IMR-90 (cell line): ENCODE results near the gene TMEM218. TPM values are rescaled to one million over a fixed set of nuclear protein-coding genes. Genes with fewer than 3 reads are reported as not detected.

ENCODE experiments used
- ATAC-seq: fragments of 200-7000 bp; cut with Tn5 transposase; 2 replicates; pipeline ENCODE4 v1.9.1; 2020; ENCODE audit warnings: low read depth, mild to moderate bottlenecking, moderate library complexity
- BruUV-seq: library from RNA; stranded (reverse); fragments of 400-500 nt; replicated peaks from 2 replicates; lab custom pipeline; 2021; lab: Mats Ljungman, UMichigan
- CTCF ChIA-PET: fragments of 300-600 bp; formaldehyde crosslinking; extraction: SDS; loops from one replicate; lab custom pipeline; 2021; ENCODE audit warnings: antibody characterized with exemption; lab: Yijun Ruan, JAX
- POLR2A ChIA-PET: fragments of 300-600 bp; sonication (Branson Sonifier 250); formaldehyde crosslinking; loops from one replicate; lab custom pipeline; 2022; ENCODE audit warnings: antibody characterized with exemption; ENCODE audit not compliant: unreplicated experiment; lab: Charles Lee
- DNase-seq: peaks from one replicate; pipeline ENCODE4 v3.0.0; 2013
- H2AFZ ChIP-seq: replicated peaks from 2 replicates; pipeline ENCODE3; 2013; ENCODE audit warnings: low read length, mild to moderate bottlenecking; ENCODE audit not compliant: poor library complexity
- H2AK5ac ChIP-seq: 2 replicates; pipeline ENCODE4 v1.6.1; 2013; ENCODE audit warnings: low read depth, low read length, inconsistent platforms
- H2AK9ac ChIP-seq: replicated peaks from 2 replicates; pipeline ENCODE3; 2013; ENCODE audit warnings: mild to moderate bottlenecking, low read depth, low read length, moderate library complexity; ENCODE audit not compliant: poor library complexity
- H2BK120ac ChIP-seq: 2 replicates; pipeline ENCODE4 v1.6.1; 2013; ENCODE audit warnings: low read depth, low read length, inconsistent platforms
- H2BK15ac ChIP-seq: 3 replicates; pipeline ENCODE4 v1.6.1; 2013; ENCODE audit warnings: low read depth, low read length, inconsistent platforms
- H2BK20ac ChIP-seq: 2 replicates; pipeline ENCODE4 v1.6.1; 2013; ENCODE audit warnings: low read depth, mild to moderate bottlenecking, inconsistent platforms, low read length, moderate library complexity
- H2BK5ac ChIP-seq: 2 replicates; pipeline ENCODE4 v1.6.1; 2013; ENCODE audit warnings: mild to moderate bottlenecking, low read depth, low read length, inconsistent platforms; ENCODE audit not compliant: poor library complexity, severe bottlenecking
- H3K14ac ChIP-seq: replicated peaks from 2 replicates; pipeline ENCODE4 v1.6.1; 2013; ENCODE audit warnings: low read depth, low read length, inconsistent platforms
- H3K18ac ChIP-seq: 2 replicates; pipeline ENCODE4 v1.6.1; 2013; ENCODE audit warnings: low read depth, low read length, control low read depth
- H3K23ac ChIP-seq: 2 replicates; pipeline ENCODE4 v1.6.1; 2013; ENCODE audit warnings: low read depth, low read length, inconsistent platforms
- H3K27ac ChIP-seq: 2 replicates; pipeline ENCODE4 v1.5.1; 2013; ENCODE audit warnings: mild to moderate bottlenecking, control low read depth, low read length; ENCODE audit not compliant: insufficient read depth
- H3K27me3 ChIP-seq: 2 replicates; pipeline ENCODE4 v1.6.1; 2013; ENCODE audit warnings: low read length; ENCODE audit not compliant: control insufficient read depth, insufficient read depth
- H3K36me3 ChIP-seq: 2 replicates; pipeline ENCODE4 v1.6.1; 2013; ENCODE audit warnings: low read length, mixed read lengths; ENCODE audit not compliant: control insufficient read depth, insufficient read depth
- H3K4ac ChIP-seq: 2 replicates; pipeline ENCODE4 v1.6.1; 2013; ENCODE audit warnings: low read depth, low read length, inconsistent platforms
- H3K4me1 ChIP-seq: 2 replicates; pipeline ENCODE4 v1.6.1; 2013; ENCODE audit warnings: low read length, mixed read lengths; ENCODE audit not compliant: control insufficient read depth, insufficient read depth
- H3K4me2 ChIP-seq: 2 replicates; pipeline ENCODE4 v1.6.1; 2013; ENCODE audit warnings: low read depth, mild to moderate bottlenecking, control low read depth, low read length, moderate library complexity
- H3K4me3 ChIP-seq: 2 replicates; pipeline ENCODE4 v1.5.1; 2013; ENCODE audit warnings: low read depth, mild to moderate bottlenecking, control low read depth, low read length, moderate library complexity; ENCODE audit not compliant: insufficient read depth
- H3K56ac ChIP-seq: 2 replicates; pipeline ENCODE4 v1.6.1; 2013; ENCODE audit warnings: low read length, inconsistent platforms; ENCODE audit not compliant: insufficient read depth; ENCODE audit errors: extremely low read depth
- H3K79me1 ChIP-seq, 2 experiments: 2 replicates each; pipeline ENCODE4 v1.6.1; 2013; ENCODE audit warnings: low read length in 2 of 2, inconsistent platforms in 1 of 2, low read depth in 1 of 2
- H3K9ac ChIP-seq: 2 replicates; pipeline ENCODE4 v1.6.1; 2013; ENCODE audit warnings: low read depth, low read length, control low read depth
- H3K9me1 ChIP-seq: 2 replicates; pipeline ENCODE4 v1.6.1; 2013; ENCODE audit warnings: low read length, inconsistent platforms; ENCODE audit not compliant: insufficient read depth
- H3K9me3 ChIP-seq: 2 replicates; pipeline ENCODE4 v1.6.1; 2013; ENCODE audit warnings: low read length; ENCODE audit not compliant: control insufficient read depth, insufficient read depth
- H4K20me1 ChIP-seq: 2 replicates; pipeline ENCODE4 v1.6.1; 2013; ENCODE audit warnings: low read length, inconsistent platforms; ENCODE audit not compliant: insufficient read depth
- H4K5ac ChIP-seq: 2 replicates; pipeline ENCODE4 v1.6.1; 2013; ENCODE audit warnings: mild to moderate bottlenecking, low read depth, low read length, control low read depth
- H4K8ac ChIP-seq, 2 experiments: 2 replicates each; pipeline ENCODE4 v1.6.1; 2013; ENCODE audit warnings: low read depth in 2 of 2, low read length in 2 of 2, control low read depth in 1 of 2, inconsistent platforms in 1 of 2
- H4K91ac ChIP-seq: 2 replicates; pipeline ENCODE4 v1.6.1; 2013; ENCODE audit warnings: low read depth, low read length, inconsistent platforms; ENCODE audit not compliant: insufficient read depth
- MAZ ChIP-seq: IDR thresholded peaks from 2 replicates; pipeline ENCODE4 v1.6.1; 2012; ENCODE audit warnings: low read depth, mild to moderate bottlenecking, low read length, improper control_type of control experiment, moderate library complexity, borderline replicate concordance
- RFX5 ChIP-seq: IDR thresholded peaks from 2 replicates; pipeline ENCODE4 v1.8.0; 2012; ENCODE audit warnings: low read depth, mild to moderate bottlenecking, low read length, moderate library complexity
- WGBS, 2 experiments: methylation state at CpG; one replicate each; pipeline versions ENCODE4 v1.1.5 to v1.1.7; 2013; ENCODE audit warnings: missing lambda C conversion rate in 2 of 2; ENCODE audit not compliant: insufficient read length in 1 of 2; ENCODE audit errors: extremely low coverage in 2 of 2; 5-methylcytosine and 5-hydroxymethylcytosine counted together
- dilution Hi-C: fragments of 300-500 bp; cut with HindIII; formaldehyde crosslinking; loops from one replicate; pipeline ENCODE4 v1.14.3; 2018; ENCODE audit warnings: low sequenced_read_pairs; ENCODE audit not compliant: unreplicated experiment
- in situ Hi-C: fragments of 300-500 bp; cut with MboI; formaldehyde crosslinking; loops from 3 replicates; pipeline ENCODE4 v1.14.3; 2019; ENCODE audit warnings: low sequenced_read_pairs, inconsistent platforms, mixed read lengths
- intact Hi-C: fragments of 100-400 bp; cut with micrococcal nuclease; formaldehyde crosslinking; loops from 2 replicates; pipeline ENCODE4 v1.10.0; 2022
- polyA plus RNA-seq, 3 experiments: library from polyadenylated mRNA; depleted of rRNA; stranded (reverse); fragments of >200 nt; gene quantifications; 2 replicates each; pipeline ENCODE4 v1.2.3, GENCODE V29; 2012; ENCODE audit warnings: low replicate concordance in 1 of 3
- total RNA-seq: library from RNA; depleted of rRNA; stranded (reverse); fragments of >200 nt; gene quantifications from 2 replicates; pipeline ENCODE4 v1.2.3, GENCODE V29; 2012

Gene TMEM218
- total and polyA plus RNA-seq, 2 of the 4 experiments (the other 2 are of a cell fraction), result 19.4 to 23.0 TPM

DNA sequence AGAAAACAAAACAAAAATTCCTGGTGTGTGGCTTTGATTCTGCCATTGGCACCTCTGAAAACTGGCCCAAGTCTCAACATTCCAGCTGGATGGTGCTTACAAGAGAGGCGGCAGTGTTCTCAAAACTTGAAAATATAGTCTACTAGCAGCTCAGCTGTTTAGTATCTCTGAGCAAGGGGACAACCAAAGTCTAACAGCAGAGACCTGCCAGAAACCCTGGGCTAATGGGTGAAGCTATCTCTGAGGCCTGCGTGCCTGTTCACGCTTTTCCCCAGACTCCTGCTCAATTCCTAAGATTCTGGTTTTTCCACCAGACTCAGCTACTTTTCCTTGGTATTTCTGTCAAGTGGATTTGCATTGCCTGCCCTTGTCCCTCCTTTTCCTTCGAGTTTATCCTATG is 17.9 kb downstream of the TMEM218 start:
- H3K27me3 ChIP-seq, result no peaks in the 10 kb centered on the region
- H2AK5ac ChIP-seq, result no peak overlapping the region
- H4K20me1 ChIP-seq, result no peaks in the 10 kb centered on the region
- no TSS peak for BruUV-seq
- peaks cover 12% of the 10 kb centered on the region for H3K9me1 ChIP-seq
- no peak overlapping the region for H3K14ac ChIP-seq
- H3K4me2 ChIP-seq, result no peak overlapping the region
- H3K79me1 ChIP-seq, result no peaks in the 10 kb centered on the region; a peak in 1 of 4 replicates
- H3K4me1 ChIP-seq, result peaks cover 10% of the 10 kb centered on the region
- in situ Hi-C loops (loop anchor here (5.0 kb wide), 1 partner anchor 314 kb away; no protein-coding TSS in a partner anchor), intact Hi-C loops (loop anchor here (1.0 kb wide), 1 partner anchor 17 kb away; no protein-coding TSS in a partner anchor), dilution Hi-C loops (no loop called here)
- no peak overlapping the region for H4K8ac ChIP-seq
- ATAC-seq, result no peak
- no peak overlapping the region for H2AFZ ChIP-seq
- TF ChIP-seq MAZ (no peak), RFX5 (no peak)
- no peaks in the 10 kb centered on the region for H3K9me3 ChIP-seq
- 66% methylated on average over 3 of the region's 4 CpGs; no CpG with 5 or more reads in 1 of the 2 experiments for WGBS, 2 experiments
- H2BK5ac ChIP-seq, result no peak overlapping the region
- no peak for DNase-seq
- H3K23ac ChIP-seq, result no peak overlapping the region
- no peak overlapping the region for H2BK120ac ChIP-seq
- no peak overlapping the region for H2BK15ac ChIP-seq
- ChIA-PET CTCF (interaction anchor here (4.3 kb wide), 1 partner anchor 48 kb away, joined by 34 read pairs; no protein-coding TSS in a partner anchor), POLR2A (no interaction called here)
- H4K5ac ChIP-seq, result no peak overlapping the region
- no peak overlapping the region for H3K9ac ChIP-seq
- no peak overlapping the region for H4K91ac ChIP-seq
- H2BK20ac ChIP-seq, result no peak overlapping the region
- H3K56ac ChIP-seq, result no peak overlapping the region
- H3K18ac ChIP-seq, result no peak overlapping the region
- H3K4me3 ChIP-seq, result no peak overlapping the region
- H3K36me3 ChIP-seq, result peaks cover 8% of the 10 kb centered on the region
- H3K27ac ChIP-seq, result no peak overlapping the region
- no peak overlapping the region for H3K4ac ChIP-seq
- no peak overlapping the region for H2AK9ac ChIP-seq
